SU-DHL-6 (cell line): ENCODE results near the gene MORC2.

Experiments used
- EZH2phosphoT487 ChIP-seq: fragments of 200-600 bp; sonication (generic), shearing (Covaris generic); conservative IDR thresholded peaks from 2 replicates; pipeline ENCODE4 v1.6.1; 2018; ENCODE audit warnings: mild to moderate bottlenecking, antibody characterized with exemption, low read length, moderate library complexity, mixed read lengths
- TF ChIP-seq, protein P1 (sequence below): fragments of 200-600 bp; sonication (generic); IDR thresholded peaks from one replicate; pipeline ENCODE4 v1.5.1; 2017; ENCODE audit warnings: antibody characterized with exemption, mild to moderate bottlenecking, low read length, moderate library complexity; ENCODE audit not compliant: insufficient read depth, poor library complexity, severe bottlenecking

DNA sequence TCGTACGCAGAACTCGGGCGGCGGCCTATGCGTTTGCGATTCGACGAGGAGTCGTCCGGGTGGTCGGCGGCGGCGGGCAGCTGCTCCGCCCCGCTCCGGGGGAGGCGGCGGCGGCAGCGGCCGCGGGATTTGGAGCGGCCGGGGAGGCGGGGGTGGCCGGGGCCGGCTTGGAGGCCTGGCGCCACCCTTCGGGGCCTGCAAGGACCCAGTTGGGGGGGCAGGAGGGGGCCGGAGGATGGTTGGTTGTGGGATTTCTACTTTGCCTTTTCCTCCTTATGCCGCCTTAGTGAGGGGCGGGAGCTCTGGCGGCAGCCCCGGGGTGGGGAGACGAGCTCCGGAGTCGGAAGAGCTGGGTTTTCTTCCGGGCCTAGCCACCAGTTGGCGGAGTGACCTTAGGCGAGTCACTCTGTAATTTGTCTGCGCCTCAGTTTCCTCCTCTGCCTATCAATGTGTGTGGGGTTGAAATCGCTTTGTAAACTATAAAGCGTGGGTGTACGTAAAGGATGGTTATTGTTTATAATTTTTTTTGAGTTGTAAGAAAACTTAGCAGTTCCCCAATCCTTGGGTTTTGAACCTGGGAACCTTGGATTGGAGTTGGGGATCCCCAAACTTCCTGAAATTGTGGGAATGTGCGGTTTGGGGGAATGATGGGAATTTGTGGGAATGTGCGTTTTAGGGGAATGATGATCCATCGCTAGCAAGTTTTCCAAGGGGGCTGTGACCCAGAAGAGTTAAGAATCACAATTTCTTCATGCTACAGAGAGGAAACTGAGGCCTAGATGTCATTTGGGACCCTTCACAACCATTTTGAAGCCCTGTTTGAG is 1.2 kb upstream of the MORC2 start:
- TF ChIP-seq, protein P1, sequence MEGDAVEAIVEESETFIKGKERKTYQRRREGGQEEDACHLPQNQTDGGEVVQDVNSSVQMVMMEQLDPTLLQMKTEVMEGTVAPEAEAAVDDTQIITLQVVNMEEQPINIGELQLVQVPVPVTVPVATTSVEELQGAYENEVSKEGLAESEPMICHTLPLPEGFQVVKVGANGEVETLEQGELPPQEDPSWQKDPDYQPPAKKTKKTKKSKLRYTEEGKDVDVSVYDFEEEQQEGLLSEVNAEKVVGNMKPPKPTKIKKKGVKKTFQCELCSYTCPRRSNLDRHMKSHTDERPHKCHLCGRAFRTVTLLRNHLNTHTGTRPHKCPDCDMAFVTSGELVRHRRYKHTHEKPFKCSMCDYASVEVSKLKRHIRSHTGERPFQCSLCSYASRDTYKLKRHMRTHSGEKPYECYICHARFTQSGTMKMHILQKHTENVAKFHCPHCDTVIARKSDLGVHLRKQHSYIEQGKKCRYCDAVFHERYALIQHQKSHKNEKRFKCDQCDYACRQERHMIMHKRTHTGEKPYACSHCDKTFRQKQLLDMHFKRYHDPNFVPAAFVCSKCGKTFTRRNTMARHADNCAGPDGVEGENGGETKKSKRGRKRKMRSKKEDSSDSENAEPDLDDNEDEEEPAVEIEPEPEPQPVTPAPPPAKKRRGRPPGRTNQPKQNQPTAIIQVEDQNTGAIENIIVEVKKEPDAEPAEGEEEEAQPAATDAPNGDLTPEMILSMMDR: no peak
- TF ChIP-seq EZH2phosphoT487: no peak
